Mesodermal cell (in vitro differentiated cells): Measurements from ENCODE around the gene SLC17A9.
A peak's percentile ranks its signal among the peaks of the same experiment; 100 is the strongest.

Experiments used
- H3K27ac ChIP-seq: 2 replicates; pipeline ENCODE4 v1.7.0; 2013; ENCODE audit warnings: mild to moderate bottlenecking, low read depth, low read length, moderate library complexity; ENCODE audit not compliant: severe bottlenecking
- H3K36me3 ChIP-seq: 2 replicates; pipeline ENCODE4 v1.7.1; 2013; ENCODE audit warnings: mild to moderate bottlenecking, low read length, moderate library complexity; ENCODE audit not compliant: control insufficient read depth, insufficient read depth
- H3K4me1 ChIP-seq: one replicate; pipeline ENCODE4 v1.7.1; 2013; ENCODE audit warnings: mild to moderate bottlenecking, low read length; ENCODE audit not compliant: insufficient read depth, control insufficient read depth, poor library complexity, severe bottlenecking
- H3K4me3 ChIP-seq: 2 replicates; pipeline ENCODE4 v1.7.0; 2013; ENCODE audit warnings: low read length, control low read depth, mild to moderate bottlenecking; ENCODE audit not compliant: insufficient read depth, poor library complexity, severe bottlenecking; ENCODE audit errors: extremely low read depth
- H3K9me3 ChIP-seq: 2 replicates; pipeline ENCODE4 v1.7.1; 2013; ENCODE audit warnings: mild to moderate bottlenecking, low read length, moderate library complexity; ENCODE audit not compliant: control insufficient read depth
- WGBS, 2 experiments: methylation state at CpG; one replicate each; pipeline ENCODE4 v1.1.5; 2013; ENCODE audit warnings: missing lambda C conversion rate in 2 of 2; ENCODE audit not compliant: insufficient coverage in 2 of 2; 5-methylcytosine and 5-hydroxymethylcytosine counted together

Gene SLC17A9

DNA sequence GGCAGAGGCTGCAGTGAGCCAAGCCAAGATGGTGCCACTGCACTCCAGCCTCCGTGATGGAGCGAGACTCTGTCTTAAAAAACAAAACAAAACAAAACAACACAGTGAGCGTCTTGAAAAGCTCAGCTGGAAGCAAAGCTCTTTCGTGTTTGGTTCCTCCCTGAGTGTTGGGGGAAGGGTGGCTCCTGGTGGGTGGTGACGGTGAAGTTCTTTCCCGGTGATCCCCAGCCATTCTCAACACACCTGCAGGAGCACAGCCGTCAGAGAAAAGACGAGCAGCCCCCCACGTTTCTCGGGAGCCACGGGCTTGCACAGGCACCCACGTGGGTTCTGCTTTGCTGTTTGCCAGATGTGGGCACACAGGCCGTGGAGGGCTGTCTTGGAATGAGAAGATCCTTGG is 51.0 kb downstream of the SLC17A9 start:
- 3 to 5% methylated on average over 6 to 8 of the region's 13 CpGs for WGBS, 2 experiments

DNA sequence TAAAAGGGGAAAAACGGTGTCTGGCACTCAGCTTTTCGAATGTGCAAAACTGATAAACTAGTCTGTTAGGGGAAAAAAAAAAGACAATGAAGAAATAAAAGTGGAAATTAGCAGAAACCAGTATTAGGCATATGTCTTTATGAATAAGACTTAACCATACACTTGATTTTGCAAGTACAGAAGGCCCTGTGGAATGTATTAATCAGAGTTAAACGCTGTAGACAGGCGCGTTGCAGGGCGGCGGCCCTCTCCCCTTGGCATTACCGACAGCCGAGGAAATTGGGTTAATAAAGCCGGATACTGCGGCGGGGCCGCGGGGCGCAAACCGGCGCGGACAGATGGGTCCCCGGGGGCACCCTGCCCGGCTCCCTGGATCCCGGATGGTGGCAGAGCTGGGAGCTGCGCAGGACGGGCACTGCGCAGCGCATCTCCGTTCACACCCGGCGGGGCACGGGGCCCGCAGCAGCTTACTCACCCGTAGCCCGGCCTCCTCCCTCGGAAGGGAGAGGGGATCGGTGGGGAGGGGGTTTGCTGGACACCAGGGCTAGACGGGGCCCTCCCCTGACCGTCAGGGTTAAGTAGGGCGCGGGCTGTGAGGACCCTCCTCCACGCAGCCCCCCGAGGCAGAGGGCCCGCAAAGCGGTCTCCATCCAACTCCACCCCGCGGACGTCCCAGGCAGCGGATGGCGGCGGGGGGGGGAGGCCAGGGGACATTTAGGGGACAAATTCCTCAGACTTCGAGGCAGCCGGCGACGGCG is 52.3 kb downstream of the SLC17A9 start:
- no peak overlapping the region for H3K27ac ChIP-seq
- H3K36me3 ChIP-seq, result no peaks in the 10 kb centered on the region
- H3K4me1 ChIP-seq, result peaks cover 5% of the 10 kb centered on the region
- no peaks in the 10 kb centered on the region for H3K9me3 ChIP-seq
- H3K4me3 ChIP-seq, result no peak overlapping the region
- WGBS, 2 experiments, result 3 to 5% methylated on average over 17 to 28 of the region's 53 CpGs

More for the DNA sequence above, 51.0 kb downstream of the SLC17A9 start:
- no peaks in the 10 kb centered on the region for H3K9me3 ChIP-seq
- peaks cover under 1% of the 10 kb centered on the region for H3K4me1 ChIP-seq
- no peak overlapping the region for H3K4me3 ChIP-seq
- H3K27ac ChIP-seq, result no peak overlapping the region
- H3K36me3 ChIP-seq, result no peaks in the 10 kb centered on the region

DNA sequence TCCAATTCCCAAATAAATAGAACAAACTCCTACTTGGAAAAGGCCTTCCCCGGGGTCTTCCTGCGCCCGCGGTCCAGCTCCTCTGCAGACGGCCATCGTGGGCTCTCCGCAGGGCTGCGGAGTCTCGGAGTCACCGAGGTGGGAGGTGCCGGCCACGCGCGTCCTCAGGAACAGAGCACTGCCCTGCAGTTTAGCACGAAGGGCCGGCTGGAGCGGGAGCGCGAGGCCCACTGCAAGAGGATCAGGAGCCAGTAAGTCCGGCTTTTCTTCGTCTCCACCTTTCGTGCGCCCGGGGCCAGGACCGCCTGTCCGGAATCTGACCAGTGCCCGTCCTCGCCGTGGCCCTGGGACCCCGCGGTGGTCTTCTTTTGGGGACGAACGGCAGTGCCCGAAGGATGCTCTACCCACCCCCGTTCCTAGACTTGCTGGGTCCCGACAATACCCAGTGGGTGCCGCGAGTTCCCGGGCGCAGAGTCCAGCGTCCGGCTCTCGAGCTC is 52.9 kb downstream of the SLC17A9 start:
- Histone ChIP-seq H3K4me1 (peaks cover 5% of the 10 kb centered on the region), H3K36me3 (no peaks in the 10 kb centered on the region), H3K27ac (no peak overlapping the region), H3K4me3 (no peak overlapping the region), H3K9me3 (no peaks in the 10 kb centered on the region)
- 5 to 8% methylated on average over 36 to 43 of the region's 43 CpGs for WGBS, 2 experiments

DNA sequence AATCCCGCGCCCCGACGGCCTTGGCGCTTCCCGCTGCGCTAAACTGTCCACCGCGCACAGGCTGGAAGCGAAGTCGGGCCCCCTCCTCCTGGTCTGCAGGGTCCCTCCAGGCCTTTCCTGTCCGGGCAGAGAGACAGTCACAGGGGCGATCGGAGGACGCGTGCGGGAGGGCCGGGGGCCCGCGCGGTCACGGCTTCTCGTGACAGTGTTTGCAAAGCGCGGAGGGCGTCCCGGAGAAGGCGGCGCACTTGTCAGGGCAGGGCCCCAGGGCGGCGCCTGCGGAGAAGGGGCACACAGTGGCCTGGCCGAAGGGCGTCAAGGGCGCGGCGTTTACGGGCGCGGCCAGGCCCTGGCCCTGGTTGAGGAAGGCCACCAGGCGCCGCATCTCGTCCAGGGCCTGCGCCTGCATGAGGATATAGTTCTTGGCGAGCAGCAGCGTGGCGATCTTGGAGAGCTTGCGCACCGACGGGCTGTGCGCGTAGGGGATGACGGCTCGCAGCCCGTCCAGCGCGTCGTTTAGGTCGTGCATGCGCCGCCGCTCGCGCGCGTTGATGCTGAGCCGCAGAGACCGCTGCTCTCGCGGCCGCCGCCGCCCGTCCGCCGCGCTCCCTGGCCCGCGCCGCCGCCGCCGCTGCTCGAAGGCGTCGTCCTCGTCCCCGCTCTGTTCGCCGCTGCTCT is 53.5 kb downstream of the SLC17A9 start:
- 2 to 3% methylated on average over 66 to 84 of the region's 90 CpGs for WGBS, 2 experiments
- H3K4me3 ChIP-seq, result no peak overlapping the region

DNA sequence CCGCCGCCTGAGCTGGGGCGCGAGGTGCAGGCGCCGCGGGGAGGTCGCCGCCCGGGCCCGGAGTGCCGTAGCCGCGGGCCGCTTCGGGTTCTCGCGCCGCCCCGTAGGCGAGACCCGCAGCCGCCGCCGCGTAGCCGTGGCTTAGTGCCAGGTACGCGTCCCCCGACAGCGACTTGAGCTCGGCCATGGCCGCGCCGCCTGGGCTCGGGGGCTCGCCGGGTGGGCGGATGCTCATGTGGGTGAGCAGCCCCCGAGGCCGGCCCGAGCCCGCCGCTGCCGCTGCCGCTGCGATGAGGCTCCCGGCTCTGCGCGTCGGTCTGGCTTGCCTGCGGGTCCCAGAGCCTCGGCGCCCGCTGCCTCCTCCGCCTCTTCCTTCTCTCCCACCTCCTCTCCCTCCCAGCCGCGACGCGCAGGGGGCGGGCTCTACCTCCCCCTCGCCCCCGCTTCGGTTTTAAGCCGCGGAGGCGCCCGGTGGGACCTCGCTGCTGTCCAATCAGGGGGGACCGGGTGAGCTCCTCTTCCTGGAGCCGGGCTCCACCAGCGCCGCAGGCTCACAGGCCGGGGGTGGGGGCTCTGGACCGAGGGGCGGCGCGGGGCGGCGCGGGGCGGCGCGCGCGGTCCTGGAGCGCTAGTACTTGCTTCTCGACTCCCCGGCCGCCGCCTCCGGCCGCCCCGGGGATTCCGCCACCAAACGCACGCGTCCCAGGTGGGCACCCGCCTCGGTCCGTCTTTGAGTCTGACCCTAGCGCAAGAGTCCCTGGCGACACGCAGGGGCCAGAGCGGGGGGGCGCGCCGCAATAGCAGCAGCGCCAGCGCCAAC is 54.2 kb downstream of the SLC17A9 start, which contains the start of gene BHLHE23:
TSS of gene BHLHE23 (minus strand) at position 425 of the 820 bp plus-strand sequence. CDS start at position 235, 190 bp downstream.
- peak within 1 kb of the TSS; percentile 19 for H3K4me3 ChIP-seq
- 1% methylated on average over 90 to 97 of the region's 110 CpGs for WGBS, 2 experiments
- H3K4me1 ChIP-seq, result peaks cover 5% of the 10 kb centered on the region
- no peaks in the 10 kb centered on the region for H3K9me3 ChIP-seq
- H3K36me3 ChIP-seq, result no peaks in the 10 kb centered on the region
- no peak within 1 kb of the TSS for H3K27ac ChIP-seq

More for the DNA sequence above, 53.5 kb downstream of the SLC17A9 start:
- Histone ChIP-seq H3K4me1 (peaks cover 5% of the 10 kb centered on the region), H3K9me3 (no peaks in the 10 kb centered on the region), H3K27ac (no peak overlapping the region), H3K36me3 (no peaks in the 10 kb centered on the region)

DNA sequence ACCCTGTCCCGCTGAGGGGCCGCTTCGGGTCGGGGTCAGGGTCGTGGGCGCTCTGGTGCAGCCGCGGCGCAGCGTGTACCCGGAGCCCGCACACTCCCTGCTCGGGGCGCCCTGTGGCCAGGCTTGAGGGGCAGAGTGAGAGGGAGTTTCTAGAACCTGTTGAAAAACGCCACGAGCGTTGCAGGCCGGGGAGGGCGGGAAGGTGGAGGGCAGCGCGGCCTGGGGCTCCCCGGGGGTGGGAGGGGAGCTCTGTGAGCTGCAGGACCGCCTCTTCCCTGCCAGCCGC is 54.8 kb downstream of the SLC17A9 start:
- H3K4me3 ChIP-seq, result peak overlapping the region; percentile 19
- H3K27ac ChIP-seq, result no peak overlapping the region
- 1 to 5% methylated on average over 19 to 20 of the region's 24 CpGs for WGBS, 2 experiments
- H3K36me3 ChIP-seq, result no peaks in the 10 kb centered on the region
- peaks cover 5% of the 10 kb centered on the region for H3K4me1 ChIP-seq
- H3K9me3 ChIP-seq, result no peaks in the 10 kb centered on the region

DNA sequence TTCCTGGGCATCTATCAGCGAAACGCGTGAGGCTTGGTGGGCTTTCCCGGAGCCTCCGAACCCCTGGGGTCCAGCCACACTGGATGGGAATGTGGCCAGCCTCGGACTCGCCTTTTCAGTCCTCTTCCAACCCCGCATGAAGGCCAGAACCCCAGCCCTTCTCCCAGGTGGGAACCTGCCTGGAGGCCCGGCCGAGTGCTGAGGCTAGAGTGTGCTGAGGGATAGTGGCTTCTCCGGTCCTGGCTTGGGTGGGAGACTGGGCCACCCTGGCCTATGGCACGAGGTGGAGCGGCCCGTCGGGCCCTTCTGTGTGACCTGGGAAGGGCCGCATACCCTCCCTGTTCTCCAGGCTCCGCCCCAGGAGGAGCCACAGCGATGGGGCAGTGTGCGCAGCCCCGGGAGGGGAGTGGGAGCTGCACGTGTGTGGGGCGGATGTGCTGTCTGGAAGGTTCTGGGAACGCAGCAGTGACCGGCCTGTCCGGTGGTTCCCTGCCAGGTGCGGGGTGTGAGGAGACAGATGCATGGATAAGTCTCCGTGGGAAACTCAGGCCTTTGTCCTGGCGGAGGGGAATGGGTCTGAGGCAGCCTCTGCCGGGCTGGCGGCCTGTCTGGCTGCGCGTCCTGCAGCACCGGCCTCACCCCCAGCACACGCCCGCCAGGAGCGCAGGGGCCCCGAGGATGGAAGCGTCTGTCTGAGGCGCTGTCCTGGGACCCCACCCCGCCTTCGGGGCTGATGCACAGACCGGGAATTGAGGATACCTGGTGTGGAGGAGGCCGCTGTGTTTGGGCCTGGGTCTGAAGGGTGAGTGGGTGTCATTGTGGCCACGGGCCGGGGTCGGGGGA is 55.4 kb downstream of the SLC17A9 start:
- H3K36me3 ChIP-seq, result no peaks in the 10 kb centered on the region
- no peak overlapping the region for H3K27ac ChIP-seq
- peaks cover 5% of the 10 kb centered on the region for H3K4me1 ChIP-seq
- WGBS, 2 experiments, result 5 to 10% methylated on average over 34 to 36 of the region's 46 CpGs
- H3K4me3 ChIP-seq, result no peak overlapping the region
- peaks cover 4% of the 10 kb centered on the region for H3K9me3 ChIP-seq

DNA sequence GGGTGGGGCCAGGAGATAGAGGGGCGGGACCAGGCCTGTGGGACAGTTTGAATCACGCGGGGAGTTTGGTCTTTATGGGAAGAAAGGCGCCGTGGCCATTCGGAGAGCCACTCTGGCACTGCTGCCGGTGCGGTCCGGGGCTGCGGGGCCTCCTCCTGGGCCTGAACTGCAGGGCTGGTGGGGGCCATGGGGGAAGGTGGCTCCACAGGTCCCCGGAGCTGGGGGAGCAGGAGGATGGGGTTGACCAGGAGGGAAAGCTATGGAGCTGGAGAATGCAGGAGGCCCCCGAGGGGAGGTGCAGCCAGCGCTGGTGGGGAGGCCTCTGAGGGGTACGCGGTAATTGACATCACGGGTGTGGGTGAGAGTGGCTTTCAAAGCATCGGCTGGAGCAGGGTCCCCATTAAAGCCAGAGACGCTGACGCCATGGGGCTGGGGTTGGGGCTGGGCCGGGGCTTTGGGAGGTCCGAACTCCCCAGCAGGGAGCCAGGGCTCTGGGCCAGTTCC is 56.1 kb downstream of the SLC17A9 start:
- Histone ChIP-seq H3K4me1 (peaks cover 5% of the 10 kb centered on the region), H3K9me3 (peaks cover 12% of the 10 kb centered on the region), H3K27ac (no peak overlapping the region), H3K36me3 (no peaks in the 10 kb centered on the region), H3K4me3 (no peak overlapping the region)
- WGBS, 2 experiments, result 9 to 13% methylated on average over 21 of the region's 21 CpGs

DNA sequence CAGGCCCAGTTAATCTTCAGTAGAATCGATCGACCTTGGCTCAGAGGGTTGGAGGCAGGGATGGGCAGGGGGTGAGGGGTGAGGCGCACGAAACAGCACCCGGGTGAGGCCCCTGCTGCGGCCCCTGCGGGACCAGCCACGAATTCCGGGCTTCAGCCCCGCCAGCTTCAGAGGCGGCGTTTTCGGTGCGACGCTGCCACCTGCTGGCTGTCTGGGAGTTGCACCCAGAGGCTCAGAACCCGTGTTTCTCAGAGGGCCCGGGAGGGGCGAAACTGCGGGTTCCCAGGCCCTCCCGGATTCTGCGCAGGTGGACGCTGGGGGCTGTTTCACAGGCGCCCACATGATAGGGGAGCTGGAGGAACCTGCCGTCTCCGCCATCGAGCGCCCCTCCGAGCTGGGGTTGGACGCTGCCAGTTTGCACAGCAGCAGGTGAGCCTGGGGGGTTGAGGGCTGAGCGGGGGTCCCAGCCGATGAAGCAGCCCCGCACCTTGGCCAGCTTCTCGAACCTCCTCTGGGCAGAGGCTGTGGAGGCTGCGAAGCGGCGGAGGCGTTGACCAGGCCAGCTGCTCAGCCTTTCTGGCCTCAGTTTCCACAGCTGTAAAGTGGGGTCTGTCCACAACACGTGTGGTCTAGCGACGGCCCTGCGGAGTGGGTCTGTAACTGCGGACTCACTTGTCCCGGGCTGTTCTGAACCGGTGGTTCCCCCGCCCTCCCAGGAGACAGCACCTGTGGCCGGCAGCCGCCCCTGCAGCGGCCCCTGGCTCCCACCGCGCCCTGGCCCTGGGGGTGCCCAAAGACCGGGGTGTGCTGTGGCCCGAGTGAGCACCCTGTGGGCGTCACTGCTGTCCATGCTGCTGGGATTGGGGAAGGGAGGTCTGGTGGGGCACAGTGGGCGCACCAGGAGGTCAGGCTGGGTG is 56.8 kb downstream of the SLC17A9 start:
- WGBS, 2 experiments, result 21 to 24% methylated on average over 36 to 51 of the region's 54 CpGs
- Histone ChIP-seq H3K9me3 (peaks cover 12% of the 10 kb centered on the region), H3K36me3 (no peaks in the 10 kb centered on the region), H3K4me3 (no peak overlapping the region), H3K4me1 (peaks cover 5% of the 10 kb centered on the region), H3K27ac (no peak overlapping the region)
